Vagina (tissue), 2 donors: ENCODE results near the gene DAB2. TPM values are rescaled to one million over a fixed set of nuclear protein-coding genes. Genes with fewer than 3 reads are reported as not detected.

Experiments used
- DNase-seq, 2 donors: peaks; one replicate each; pipeline ENCODE4 v3.0.0-alpha.2; 2017; ENCODE audit errors: extremely low spot score in 2 of 2
- H3K27ac ChIP-seq: fragments of 200-600 bp; sonication (generic); one replicate; pipeline ENCODE4 v1.5.1; 2019
- H3K27me3 ChIP-seq: fragments of 200-600 bp; sonication (generic); one replicate; pipeline ENCODE4 v1.5.1; 2019
- H3K36me3 ChIP-seq, 2 donors: fragments of 200-600 bp; sonication (generic); one replicate each; pipeline ENCODE4 v1.5.1; 2017 to 2019
- H3K4me1 ChIP-seq: fragments of 200-600 bp; sonication (generic); one replicate; pipeline ENCODE4 v1.5.1; 2019
- H3K4me3 ChIP-seq, 2 donors: fragments of 200-600 bp; sonication (generic); 1 replicate in 1 of 2; 2 replicates in 1 of 2; pipeline ENCODE4 v1.5.1; 2016 to 2019
- H3K9me3 ChIP-seq: fragments of 200-600 bp; sonication (generic); one replicate; pipeline ENCODE4 v1.5.1; 2019
- POLR2A ChIP-seq, 2 donors: fragments of 450-650 bp; IDR thresholded peaks; one replicate each; pipeline ENCODE4 v1.6.1; 2017; ENCODE audit warnings: antibody characterized with exemption in 2 of 2, mild to moderate bottlenecking in 2 of 2, moderate library complexity in 2 of 2
- POLR2AphosphoS5 ChIP-seq, 2 donors: sonication (generic); formaldehyde crosslinking; IDR thresholded peaks; one replicate each; pipeline ENCODE4 v1.9.0; 2017; ENCODE audit warnings: antibody characterized with exemption in 2 of 2, mild to moderate bottlenecking in 2 of 2, low read depth in 1 of 2; ENCODE audit not compliant: insufficient read depth in 1 of 2
- intact Hi-C: fragments of 100-400 bp; cut with DNase I; formaldehyde crosslinking; loops from one replicate; pipeline ENCODE4 v1.15.1; 2023
- total RNA-seq: library from RNA; depleted of rRNA; stranded (reverse); fragments of >200 nt; gene quantifications from one replicate; pipeline ENCODE4 v1.2.3, GENCODE V29; 2016
- TF ChIP-seq, protein P1 (sequence below), 3 experiments: fragments of 450-650 bp in 2 of 3; fragments of 200-600 bp in 1 of 3; sonication (generic) in 1 of 3; IDR thresholded peaks; one replicate each; pipeline ENCODE4 v1.5.1; 2017 to 2019; ENCODE audit warnings: antibody characterized with exemption in 3 of 3, mild to moderate bottlenecking in 2 of 3, moderate library complexity in 2 of 3

DAB2 gene
- total RNA-seq, 1 donor from 2014 or later, result 60.4 TPM

DNA sequence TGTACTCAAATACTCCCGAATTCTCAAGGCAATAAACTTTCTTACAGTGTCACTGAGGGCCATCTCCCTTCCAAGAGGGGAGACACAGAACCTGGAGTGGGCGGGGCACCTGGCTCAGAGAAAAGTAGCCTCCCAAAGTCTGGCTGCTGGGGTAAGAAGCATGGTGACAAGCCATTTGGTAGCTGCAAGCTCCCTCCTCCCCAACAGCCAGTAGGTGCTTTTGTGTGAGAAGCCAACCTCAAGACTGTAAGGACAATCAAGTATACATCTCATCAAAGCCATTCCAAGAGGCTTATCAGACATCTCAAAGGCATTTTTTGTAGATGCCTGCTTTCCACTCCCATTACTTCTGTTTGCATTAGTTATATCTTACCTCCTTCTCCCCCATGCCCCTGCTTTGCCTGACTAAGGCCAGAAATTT lies 1.4 kb downstream of the DAB2 start:
- Histone ChIP-seq H3K36me3 (no peaks in the 10 kb centered on the region), H3K9me3 (no peaks in the 10 kb centered on the region), H3K4me1 (peaks cover 41% of the 10 kb centered on the region), H3K27me3 (no peaks in the 10 kb centered on the region), H3K4me3 (peak overlapping the region; percentile 57 to 58), H3K27ac (peak overlapping the region; percentile 89)
- intact Hi-C loops, result no loop called here
- DNase-seq, result no peak
- TF ChIP-seq POLR2AphosphoS5 (IDR thresholded peaks at IDR 0.05; ENCODE audit: insufficient read depth in 1 of 2, low read depth in 1 of 2) (no peak), POLR2A (IDR thresholded peaks at IDR 0.05) (no peak)
- TF ChIP-seq, protein P1, sequence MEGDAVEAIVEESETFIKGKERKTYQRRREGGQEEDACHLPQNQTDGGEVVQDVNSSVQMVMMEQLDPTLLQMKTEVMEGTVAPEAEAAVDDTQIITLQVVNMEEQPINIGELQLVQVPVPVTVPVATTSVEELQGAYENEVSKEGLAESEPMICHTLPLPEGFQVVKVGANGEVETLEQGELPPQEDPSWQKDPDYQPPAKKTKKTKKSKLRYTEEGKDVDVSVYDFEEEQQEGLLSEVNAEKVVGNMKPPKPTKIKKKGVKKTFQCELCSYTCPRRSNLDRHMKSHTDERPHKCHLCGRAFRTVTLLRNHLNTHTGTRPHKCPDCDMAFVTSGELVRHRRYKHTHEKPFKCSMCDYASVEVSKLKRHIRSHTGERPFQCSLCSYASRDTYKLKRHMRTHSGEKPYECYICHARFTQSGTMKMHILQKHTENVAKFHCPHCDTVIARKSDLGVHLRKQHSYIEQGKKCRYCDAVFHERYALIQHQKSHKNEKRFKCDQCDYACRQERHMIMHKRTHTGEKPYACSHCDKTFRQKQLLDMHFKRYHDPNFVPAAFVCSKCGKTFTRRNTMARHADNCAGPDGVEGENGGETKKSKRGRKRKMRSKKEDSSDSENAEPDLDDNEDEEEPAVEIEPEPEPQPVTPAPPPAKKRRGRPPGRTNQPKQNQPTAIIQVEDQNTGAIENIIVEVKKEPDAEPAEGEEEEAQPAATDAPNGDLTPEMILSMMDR (IDR thresholded peaks at IDR 0.05), result no peak

DNA sequence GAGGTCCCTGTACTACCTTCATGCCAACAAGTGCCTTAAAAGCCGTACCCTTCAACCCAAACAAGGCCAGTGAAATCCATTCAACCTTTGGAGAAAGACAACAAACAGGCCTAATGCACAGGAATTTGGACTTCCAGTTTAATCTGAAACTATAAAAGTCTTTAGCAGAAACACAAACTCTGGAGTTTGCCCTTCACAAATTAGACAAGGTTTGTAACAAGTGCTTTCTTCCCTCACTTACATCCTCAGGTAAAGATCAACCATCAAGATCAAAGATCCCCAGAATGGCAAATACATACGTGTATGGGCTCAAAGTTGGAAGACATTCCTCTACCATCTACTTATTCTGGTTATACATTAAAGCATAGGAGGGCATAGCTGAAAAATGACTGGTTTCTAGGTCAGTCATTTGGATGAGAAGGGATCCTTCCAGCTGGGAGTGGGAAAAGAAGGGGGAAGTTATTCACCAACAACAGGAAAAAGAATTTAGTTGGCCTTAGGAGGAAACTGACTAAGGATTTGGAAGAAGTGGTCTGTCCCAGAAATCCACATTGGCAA lies 2.0 kb downstream of the DAB2 start:
- Histone ChIP-seq H3K9me3 (no peaks in the 10 kb centered on the region), H3K4me1 (peaks cover 45% of the 10 kb centered on the region), H3K36me3 (no peaks in the 10 kb centered on the region), H3K4me3 (peak overlapping the region; percentile 57 to 58), H3K27me3 (no peaks in the 10 kb centered on the region), H3K27ac (peak overlapping the region; percentile 89)
- TF ChIP-seq POLR2A (IDR thresholded peaks at IDR 0.05), result no peak
- no peak for TF ChIP-seq POLR2AphosphoS5 (IDR thresholded peaks at IDR 0.05; ENCODE audit: insufficient read depth in 1 of 2, low read depth in 1 of 2)
- TF ChIP-seq, protein P1 (IDR thresholded peaks at IDR 0.05), result no peak
- no peak for DNase-seq
- intact Hi-C loops, result no loop called here

GRCh38 chr5:39422036-39422606 lies 2.7 kb downstream of the DAB2 start:
- TF ChIP-seq POLR2AphosphoS5 (IDR thresholded peaks at IDR 0.05; ENCODE audit: insufficient read depth in 1 of 2, low read depth in 1 of 2), result no peak
- Histone ChIP-seq H3K36me3 (no peaks in the 10 kb centered on the region), H3K27ac (peak overlapping the region; percentile 89), H3K4me3 (peak overlapping the region; percentile 57 to 58), H3K9me3 (no peaks in the 10 kb centered on the region), H3K4me1 (peaks cover 48% of the 10 kb centered on the region), H3K27me3 (no peaks in the 10 kb centered on the region)
- no peak for DNase-seq
- intact Hi-C loops, result no loop called here

- Histone ChIP-seq H3K27me3 (no peaks in the 10 kb centered on the region), H3K4me3 (peak overlapping the region; percentile 28 to 58), H3K36me3 (no peaks in the 10 kb centered on the region), H3K27ac (peak overlapping the region; percentile 89), H3K9me3 (no peaks in the 10 kb centered on the region), H3K4me1 (peaks cover 54% of the 10 kb centered on the region)
- intact Hi-C loops, result no loop called here
- DNase-seq, result no peak
- TF ChIP-seq, protein P1 (IDR thresholded peaks at IDR 0.05), result no peak
- TF ChIP-seq POLR2AphosphoS5 (IDR thresholded peaks at IDR 0.05; ENCODE audit: insufficient read depth in 1 of 2, low read depth in 1 of 2) (peak in 1 of 2 donors; percentile 36), POLR2A (IDR thresholded peaks at IDR 0.05) (peak in 1 of 2 donors; percentile 5)
Observed at GRCh38 chr5:39420482-39421145, 4.2 kb downstream of the DAB2 start.

GRCh38 chr5:39419796-39420195 lies 5.0 kb downstream of the DAB2 start:
- Histone ChIP-seq H3K36me3 (no peaks in the 10 kb centered on the region), H3K27me3 (no peaks in the 10 kb centered on the region), H3K4me1 (peaks cover 54% of the 10 kb centered on the region), H3K4me3 (peak overlapping the region in 1 of 2 donors; percentile 6), H3K9me3 (no peaks in the 10 kb centered on the region), H3K27ac (peak overlapping the region; percentile 89)
- no peak for DNase-seq
- TF ChIP-seq POLR2A (IDR thresholded peaks at IDR 0.05), result no peak
- TF ChIP-seq POLR2AphosphoS5 (IDR thresholded peaks at IDR 0.05; ENCODE audit: insufficient read depth in 1 of 2, low read depth in 1 of 2), result no peak
- TF ChIP-seq, protein P1 (IDR thresholded peaks at IDR 0.05), result no peak
- intact Hi-C loops, result no loop called here
